Measurements from ENCODE around the gene STMN3. TPM values are rescaled to one million over a fixed set of nuclear protein-coding genes. Genes with fewer than 3 reads are reported as not detected.

Gene STMN3
- total and polyA plus RNA-seq, 5 donors from 2014 or later: 11.7 to 64.6 (median 13.2) TPM

DNA sequence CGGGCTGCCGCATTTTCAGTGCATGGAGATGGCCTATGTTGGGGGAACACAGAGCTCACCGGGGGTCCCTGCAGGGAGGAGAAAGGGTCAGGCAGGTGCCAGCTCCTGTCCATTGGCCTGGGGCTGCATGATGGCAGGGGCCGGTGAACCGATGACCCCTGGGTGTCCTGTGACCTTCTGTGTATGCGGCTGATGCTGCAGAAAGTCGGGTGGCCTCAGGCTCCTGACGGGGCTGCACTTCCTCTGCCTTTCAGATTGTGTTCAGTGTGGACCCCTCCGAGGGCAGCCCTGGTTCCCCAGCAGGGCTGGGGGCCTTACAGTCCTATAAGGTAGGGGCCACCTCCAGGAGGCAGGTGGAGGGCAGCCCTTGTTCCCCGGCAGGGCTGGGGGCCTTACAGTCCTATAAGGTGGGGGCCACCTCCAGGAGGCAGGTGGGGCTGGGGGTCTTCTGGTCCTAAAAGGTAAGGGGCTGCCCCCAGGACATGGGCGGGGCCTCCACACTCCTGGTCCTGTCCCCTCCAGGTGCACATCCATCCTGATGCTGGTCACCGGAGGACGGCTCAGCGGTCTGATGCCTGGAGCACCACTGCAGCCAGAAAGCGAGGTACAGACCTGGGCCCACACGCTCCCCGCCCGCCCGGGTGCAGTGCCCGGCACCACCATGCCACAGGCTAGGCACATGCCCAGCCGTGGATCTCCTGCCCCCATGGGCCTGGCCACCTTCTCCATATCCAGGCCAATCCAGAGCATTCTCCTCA is 32.2 kb upstream of the STMN3 start:
- no peaks in the 10 kb centered on the region for H3K9me3 ChIP-seq (ENCODE audit: control insufficient read depth in 2 of 2, low read length in 2 of 2)
- Mint-ChIP-seq H3K27me3 (no peaks in the 10 kb centered on the region), H3K4me1 (peaks cover 0 to 3% (median 0%) of the 10 kb centered on the region in 4 donors), H3K9me3 (no peaks in the 10 kb centered on the region), H3K4me3 (no peak overlapping the region), H3K27ac (no peak overlapping the region), H3K36me3 (no peaks in the 10 kb centered on the region)
- H3K4me1 ChIP-seq (ENCODE audit: control insufficient read depth, insufficient read depth, low read length, poor library complexity, severe bottlenecking): peaks cover 10% of the 10 kb centered on the region
- no peak overlapping the region for H3K4me3 ChIP-seq (ENCODE audit: low read depth, low read length)
- H3K27me3 ChIP-seq (ENCODE audit: control insufficient read depth, insufficient read depth, low read length): no peaks in the 10 kb centered on the region
- DNase-seq (no peak), ATAC-seq (ENCODE audit: low read depth in 2 of 2) (no peak)
- H3K27ac ChIP-seq (ENCODE audit: insufficient read depth, low read length, poor library complexity, severe bottlenecking): no peak overlapping the region
- no peaks in the 10 kb centered on the region for H3K36me3 ChIP-seq (ENCODE audit: control insufficient read depth, insufficient read depth, low read length)

DNA sequence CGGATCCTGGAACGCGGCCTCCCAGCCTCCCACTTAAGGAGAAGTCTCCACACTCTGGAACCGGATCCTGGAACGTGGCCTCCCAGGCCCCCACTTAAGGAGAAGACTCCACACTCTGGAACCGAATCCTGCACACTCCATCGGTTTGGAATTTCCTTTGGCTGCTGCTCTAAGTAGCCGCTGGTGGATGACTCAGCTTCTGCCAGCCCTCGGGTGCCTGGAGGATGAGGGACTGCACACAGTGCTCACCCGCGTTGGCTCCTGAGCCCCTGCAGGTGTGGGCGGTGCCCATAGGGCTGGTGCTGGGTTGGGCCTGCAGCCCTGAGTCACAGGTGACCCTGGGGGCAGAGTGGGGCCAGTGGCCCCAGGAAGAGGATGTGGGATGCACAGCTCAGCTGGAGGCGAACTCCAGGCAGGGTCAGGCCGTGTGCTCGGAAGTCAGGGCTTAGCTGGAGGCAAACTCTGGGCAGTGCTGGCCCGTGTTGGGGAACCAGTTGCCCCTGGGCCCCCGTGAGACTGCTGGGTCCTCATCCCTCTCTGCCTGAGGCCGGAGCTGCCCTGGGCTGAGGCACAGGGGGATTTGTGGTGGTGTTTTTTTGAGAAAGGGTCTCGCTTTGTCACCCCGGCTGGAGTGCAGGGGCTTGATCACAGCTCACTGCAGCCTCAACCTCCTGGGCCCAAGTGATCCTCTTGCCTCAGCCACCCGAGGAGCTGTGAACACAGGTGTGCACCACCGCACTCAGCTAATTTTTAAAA is 29.3 kb upstream of the STMN3 start:
- no peak overlapping the region for H3K4me3 Mint-ChIP-seq

DNA sequence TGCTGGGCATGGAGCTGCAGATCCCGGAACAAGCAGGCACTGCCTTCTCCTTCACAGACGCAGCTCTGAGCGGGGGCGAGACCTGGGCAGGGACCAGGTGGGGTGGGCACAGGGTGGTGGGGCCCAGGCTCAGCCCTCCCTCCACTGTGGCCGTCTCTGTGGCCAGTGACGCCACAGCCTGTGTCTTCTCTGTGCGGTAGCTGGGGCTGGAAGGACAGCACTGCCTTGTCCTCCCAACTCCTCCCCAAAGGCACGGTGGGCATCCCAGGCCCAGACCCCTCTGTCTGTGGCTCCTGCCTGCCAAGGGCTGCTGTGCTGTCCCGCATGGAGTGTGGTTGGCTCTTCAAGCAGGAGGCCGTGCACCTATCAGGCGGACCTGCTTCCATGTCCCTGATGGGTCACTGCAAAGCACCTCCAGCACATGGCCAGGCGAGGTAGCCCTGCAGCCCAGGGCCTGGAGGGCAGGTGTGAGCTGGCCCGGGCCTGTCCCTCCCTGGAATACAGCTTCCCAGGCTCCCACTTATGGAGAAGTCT is 28.5 kb upstream of the STMN3 start:
- ATAC-seq (ENCODE audit: low read depth in 2 of 2): no peak
- H3K27me3 ChIP-seq (ENCODE audit: control insufficient read depth, insufficient read depth, low read length): no peaks in the 10 kb centered on the region
- no peaks in the 10 kb centered on the region for H3K36me3 ChIP-seq (ENCODE audit: control insufficient read depth, insufficient read depth, low read length)
- no peaks in the 10 kb centered on the region for H3K27me3 Mint-ChIP-seq
- H3K4me3 Mint-ChIP-seq: no peak overlapping the region
- no peaks in the 10 kb centered on the region for H3K4me1 Mint-ChIP-seq
- H3K9me3 ChIP-seq (ENCODE audit: control insufficient read depth in 2 of 2, low read length in 2 of 2): no peaks in the 10 kb centered on the region
- peak overlapping the region in 1 of 3 donors; percentile 42 for H3K27ac Mint-ChIP-seq
- no peak overlapping the region for H3K4me3 ChIP-seq (ENCODE audit: low read depth, low read length)
- no peak for DNase-seq
- H3K27ac ChIP-seq (ENCODE audit: insufficient read depth, low read length, poor library complexity, severe bottlenecking): no peak overlapping the region
- H3K36me3 Mint-ChIP-seq: no peaks in the 10 kb centered on the region
- no peaks in the 10 kb centered on the region for H3K4me1 ChIP-seq (ENCODE audit: control insufficient read depth, insufficient read depth, low read length, poor library complexity, severe bottlenecking)
- no peaks in the 10 kb centered on the region for H3K9me3 Mint-ChIP-seq

More for the DNA sequence above, 29.3 kb upstream of the STMN3 start:
- Histone ChIP-seq H3K36me3 (ENCODE audit: control insufficient read depth, insufficient read depth, low read length) (no peaks in the 10 kb centered on the region), H3K27me3 (ENCODE audit: control insufficient read depth, insufficient read depth, low read length) (no peaks in the 10 kb centered on the region), H3K27ac (ENCODE audit: insufficient read depth, low read length, poor library complexity, severe bottlenecking) (no peak overlapping the region), H3K4me1 (ENCODE audit: control insufficient read depth, insufficient read depth, low read length, poor library complexity, severe bottlenecking) (peaks cover 9% of the 10 kb centered on the region), H3K4me3 (ENCODE audit: low read depth, low read length) (no peak overlapping the region), H3K9me3 (ENCODE audit: control insufficient read depth in 2 of 2, low read length in 2 of 2) (no peaks in the 10 kb centered on the region)
- Mint-ChIP-seq H3K4me1 (peaks cover 0 to 2% (median 0%) of the 10 kb centered on the region in 4 donors), H3K27me3 (no peaks in the 10 kb centered on the region), H3K27ac (no peak overlapping the region), H3K36me3 (no peaks in the 10 kb centered on the region), H3K9me3 (no peaks in the 10 kb centered on the region)
- ATAC-seq (ENCODE audit: low read depth in 2 of 2) (no peak), DNase-seq (no peak)

DNA sequence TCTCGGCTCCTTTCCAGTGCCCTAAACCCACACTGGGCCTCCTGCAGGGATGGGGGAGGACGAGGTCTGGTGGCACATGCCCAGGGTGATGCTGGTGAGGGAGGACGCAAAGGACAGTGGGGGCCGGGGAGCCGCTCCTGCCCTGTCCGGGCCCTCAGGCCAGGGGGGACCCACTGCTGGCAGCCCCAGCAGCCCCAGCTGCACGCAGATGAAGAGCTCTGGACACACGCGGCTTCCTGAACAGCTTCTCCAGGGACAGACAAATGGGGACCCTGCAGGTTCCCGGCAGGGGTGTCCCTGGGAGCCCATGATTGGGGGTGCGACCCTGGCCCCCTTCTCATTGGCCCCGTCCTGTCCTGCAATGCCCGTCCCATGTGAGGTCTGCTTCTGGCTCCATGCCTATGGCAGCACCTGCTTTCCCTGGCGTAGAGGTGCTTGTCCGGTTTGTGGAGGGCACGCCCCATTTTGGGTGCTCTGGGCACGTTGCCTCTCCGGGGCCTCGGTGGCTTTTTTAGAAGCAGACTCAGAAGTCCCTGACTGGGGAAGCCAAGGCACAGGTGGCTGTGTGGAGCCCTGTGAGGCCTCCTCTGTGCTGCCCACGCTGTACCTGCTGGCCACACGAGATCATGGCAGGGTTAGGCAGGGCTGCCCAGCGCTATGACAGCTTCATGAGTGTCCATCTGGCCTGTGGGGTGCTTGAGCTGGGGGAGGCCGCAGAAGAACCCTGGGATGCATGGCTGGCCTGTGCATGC is 27.8 kb upstream of the STMN3 start:
- no peaks in the 10 kb centered on the region for H3K9me3 Mint-ChIP-seq
- ATAC-seq (ENCODE audit: low read depth in 2 of 2) (no peak), DNase-seq (no peak)
- no peak overlapping the region for H3K4me3 Mint-ChIP-seq
- Histone ChIP-seq H3K27ac (ENCODE audit: insufficient read depth, low read length, poor library complexity, severe bottlenecking) (no peak overlapping the region), H3K9me3 (ENCODE audit: control insufficient read depth in 2 of 2, low read length in 2 of 2) (no peaks in the 10 kb centered on the region), H3K27me3 (ENCODE audit: control insufficient read depth, insufficient read depth, low read length) (no peaks in the 10 kb centered on the region), H3K4me1 (ENCODE audit: control insufficient read depth, insufficient read depth, low read length, poor library complexity, severe bottlenecking) (no peaks in the 10 kb centered on the region), H3K36me3 (ENCODE audit: control insufficient read depth, insufficient read depth, low read length) (no peaks in the 10 kb centered on the region), H3K4me3 (ENCODE audit: low read depth, low read length) (no peak overlapping the region)
- H3K4me1 Mint-ChIP-seq: no peaks in the 10 kb centered on the region
- no peaks in the 10 kb centered on the region for H3K27me3 Mint-ChIP-seq
- H3K27ac Mint-ChIP-seq: peak overlapping the region in 1 of 3 donors; percentile 42
- peaks cover 3% of the 10 kb centered on the region for H3K36me3 Mint-ChIP-seq

DNA sequence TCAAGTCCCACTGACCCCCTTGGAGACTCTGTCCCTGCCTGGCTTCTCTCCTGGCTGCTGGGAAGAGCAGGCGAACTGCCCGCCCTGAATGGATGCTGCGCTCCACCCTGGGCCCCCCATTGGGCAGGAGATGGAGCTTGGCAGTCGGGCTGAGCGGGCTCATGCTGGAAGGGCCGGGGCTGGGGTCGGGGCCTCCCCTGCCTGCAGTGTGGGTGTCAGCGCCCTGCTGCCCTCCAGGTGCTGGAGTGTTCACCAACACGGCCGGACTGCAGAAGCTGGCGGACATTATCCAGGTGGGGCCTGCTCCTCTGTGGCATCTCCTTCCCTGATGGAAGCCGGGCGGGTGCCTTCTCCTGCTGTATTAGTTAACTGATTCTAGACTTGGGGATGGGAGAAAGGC is 27.2 kb upstream of the STMN3 start:
- Histone ChIP-seq H3K9me3 (ENCODE audit: control insufficient read depth in 2 of 2, low read length in 2 of 2) (no peaks in the 10 kb centered on the region), H3K4me1 (ENCODE audit: control insufficient read depth, insufficient read depth, low read length, poor library complexity, severe bottlenecking) (no peaks in the 10 kb centered on the region), H3K27ac (ENCODE audit: insufficient read depth, low read length, poor library complexity, severe bottlenecking) (no peak overlapping the region)

DNA sequence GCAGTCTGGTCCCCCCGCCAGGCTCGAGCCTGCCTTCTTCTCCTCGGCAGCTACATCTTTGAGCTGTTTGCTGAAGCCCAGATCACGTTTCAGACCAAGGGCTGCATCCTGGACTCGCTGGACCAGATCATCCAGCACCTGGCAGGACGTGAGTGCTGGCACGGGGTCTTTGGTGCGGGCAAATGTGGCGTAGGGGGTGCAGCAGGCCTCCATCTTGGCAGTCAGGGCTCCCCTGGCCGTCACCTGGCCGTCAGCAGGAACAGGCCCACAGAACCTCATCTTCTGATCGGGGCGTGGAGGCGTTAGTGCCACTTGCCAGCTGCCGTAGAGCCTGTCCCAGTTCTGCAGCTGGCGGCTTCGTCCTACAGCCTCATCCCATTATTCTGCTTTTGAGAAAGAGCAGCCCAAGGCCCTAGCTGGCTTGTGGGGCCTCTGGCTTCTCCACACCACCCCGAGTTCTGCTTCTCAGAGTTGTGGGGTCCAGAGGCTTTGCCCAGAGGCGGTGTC is 26.6 kb upstream of the STMN3 start:
- H3K4me3 ChIP-seq (ENCODE audit: low read depth, low read length): no peak overlapping the region
- ATAC-seq (ENCODE audit: low read depth in 2 of 2): no peak
- DNase-seq: no peak
- no peaks in the 10 kb centered on the region for H3K4me1 Mint-ChIP-seq
- H3K27ac ChIP-seq (ENCODE audit: insufficient read depth, low read length, poor library complexity, severe bottlenecking): no peak overlapping the region
- peaks cover 8% of the 10 kb centered on the region for H3K36me3 Mint-ChIP-seq
- no peaks in the 10 kb centered on the region for H3K9me3 Mint-ChIP-seq
- no peaks in the 10 kb centered on the region for H3K27me3 ChIP-seq (ENCODE audit: control insufficient read depth, insufficient read depth, low read length)
- H3K4me3 Mint-ChIP-seq: no peak overlapping the region
- no peaks in the 10 kb centered on the region for H3K9me3 ChIP-seq (ENCODE audit: control insufficient read depth in 2 of 2, low read length in 2 of 2)
- H3K27ac Mint-ChIP-seq: no peak overlapping the region
- no peaks in the 10 kb centered on the region for H3K4me1 ChIP-seq (ENCODE audit: control insufficient read depth, insufficient read depth, low read length, poor library complexity, severe bottlenecking)
- H3K27me3 Mint-ChIP-seq: no peaks in the 10 kb centered on the region
- H3K36me3 ChIP-seq (ENCODE audit: control insufficient read depth, insufficient read depth, low read length): peaks cover 3% of the 10 kb centered on the region

More for the DNA sequence above, 27.2 kb upstream of the STMN3 start:
- no peak for DNase-seq
- no peaks in the 10 kb centered on the region for H3K27me3 ChIP-seq (ENCODE audit: control insufficient read depth, insufficient read depth, low read length)
- no peaks in the 10 kb centered on the region for H3K27me3 Mint-ChIP-seq
- no peaks in the 10 kb centered on the region for H3K9me3 Mint-ChIP-seq
- no peak overlapping the region for H3K27ac Mint-ChIP-seq
- no peak for ATAC-seq (ENCODE audit: low read depth in 2 of 2)
- no peak overlapping the region for H3K4me3 Mint-ChIP-seq
- peaks cover 8% of the 10 kb centered on the region for H3K36me3 Mint-ChIP-seq
- H3K4me3 ChIP-seq (ENCODE audit: low read depth, low read length): no peak overlapping the region
- H3K4me1 Mint-ChIP-seq: no peaks in the 10 kb centered on the region
- peaks cover 3% of the 10 kb centered on the region for H3K36me3 ChIP-seq (ENCODE audit: control insufficient read depth, insufficient read depth, low read length)

DNA sequence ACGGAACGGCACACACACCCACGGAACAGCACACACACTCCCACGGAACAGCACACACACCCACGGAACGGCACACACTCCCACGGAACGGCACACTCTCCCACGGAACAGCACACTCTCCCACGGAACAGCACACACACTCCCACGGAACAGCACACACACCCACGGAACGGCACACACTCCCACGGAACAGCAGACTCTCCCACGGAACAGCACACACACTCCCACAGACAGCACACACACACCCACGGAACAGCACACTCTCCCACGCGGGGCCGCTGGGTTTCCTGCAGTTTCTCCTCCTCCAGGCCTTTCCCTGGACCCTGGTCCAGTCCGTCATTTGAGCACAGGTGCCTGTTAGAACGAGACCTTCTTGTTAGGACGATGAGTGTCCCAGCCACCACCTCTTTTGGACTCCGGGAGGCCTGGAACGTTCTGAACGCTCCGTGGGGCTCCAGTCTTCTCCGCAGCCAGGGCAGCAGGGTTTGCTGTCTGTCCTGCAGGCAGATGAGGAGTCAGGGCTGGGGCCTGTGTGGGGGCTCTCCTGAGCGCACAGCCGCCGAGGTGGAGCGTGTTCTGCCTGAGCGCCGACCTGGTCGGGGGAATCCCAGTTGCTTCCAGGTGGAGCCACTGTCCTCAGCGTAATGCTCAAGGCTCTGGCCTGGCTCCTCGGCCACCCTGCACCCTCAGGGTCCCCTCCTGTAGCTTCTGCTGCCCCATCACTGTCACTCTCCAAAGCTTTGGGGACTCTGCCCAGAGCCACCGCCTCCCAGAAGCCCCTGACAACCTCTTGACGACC is 25.6 kb upstream of the STMN3 start:
- Histone ChIP-seq H3K36me3 (ENCODE audit: control insufficient read depth, insufficient read depth, low read length) (peaks cover 3% of the 10 kb centered on the region), H3K27ac (ENCODE audit: insufficient read depth, low read length, poor library complexity, severe bottlenecking) (no peak overlapping the region), H3K4me3 (ENCODE audit: low read depth, low read length) (no peak overlapping the region), H3K4me1 (ENCODE audit: control insufficient read depth, insufficient read depth, low read length, poor library complexity, severe bottlenecking) (no peaks in the 10 kb centered on the region), H3K9me3 (ENCODE audit: control insufficient read depth in 2 of 2, low read length in 2 of 2) (no peaks in the 10 kb centered on the region), H3K27me3 (ENCODE audit: control insufficient read depth, insufficient read depth, low read length) (no peaks in the 10 kb centered on the region)
- Mint-ChIP-seq H3K27me3 (no peaks in the 10 kb centered on the region), H3K4me3 (no peak overlapping the region), H3K9me3 (no peaks in the 10 kb centered on the region), H3K36me3 (peaks cover 8% of the 10 kb centered on the region), H3K27ac (no peak overlapping the region), H3K4me1 (no peaks in the 10 kb centered on the region)
- DNase-seq (no peak), ATAC-seq (ENCODE audit: low read depth in 2 of 2) (no peak)

All from CD4-positive, CD25-positive, alpha-beta regulatory T cell (primary cell).